OCI-LY7 (cell line): ENCODE results near the gene HEYL. TPM values are rescaled to one million over a fixed set of nuclear protein-coding genes. Genes with fewer than 3 reads are reported as not detected.

ENCODE experiments used
- BruUV-seq: library from RNA; stranded (reverse); fragments of 400-500 nt; replicated peaks from 2 replicates; lab custom pipeline; 2021; lab: Mats Ljungman, UMichigan
- CTCF ChIA-PET: fragments of 300-600 bp; sonication (Branson Sonifier 250); formaldehyde crosslinking; loops from one replicate; lab custom pipeline; 2022; ENCODE audit warnings: antibody characterized with exemption; ENCODE audit not compliant: unreplicated experiment; lab: Charles Lee
- POLR2A ChIA-PET: fragments of 300-600 bp; sonication (Branson Sonifier 250); formaldehyde crosslinking; loops from one replicate; lab custom pipeline; 2022; ENCODE audit warnings: antibody characterized with exemption; lab: Charles Lee
- DNase-seq: peaks from one replicate; pipeline ENCODE4 v3.0.0-alpha.2; 2015; ENCODE audit warnings: low spot score
- H2AFZ ChIP-seq: fragments of 200-600 bp; sonication (generic), shearing (Covaris generic); 2 replicates; pipeline ENCODE4 v1.6.1; 2014; ENCODE audit warnings: mild to moderate bottlenecking, antibody characterized with exemption, low read length, moderate library complexity
- H3K27ac ChIP-seq: fragments of 200-600 bp; sonication (generic); 2 replicates; pipeline ENCODE4 v1.5.1; 2014; ENCODE audit warnings: mixed run types, low read depth, mild to moderate bottlenecking, moderate library complexity, low read length, inconsistent platforms; ENCODE audit not compliant: poor library complexity, severe bottlenecking
- H3K36me3 ChIP-seq: fragments of 200-600 bp; sonication (generic); 2 replicates; pipeline ENCODE4 v1.6.1; 2014; ENCODE audit warnings: mild to moderate bottlenecking, antibody characterized with exemption, low read length, moderate library complexity, mixed read lengths; ENCODE audit not compliant: insufficient read depth
- H3K4me1 ChIP-seq: fragments of 200-600 bp; sonication (generic); 2 replicates; pipeline ENCODE4 v1.5.1; 2014; ENCODE audit warnings: mild to moderate bottlenecking, low read length; ENCODE audit not compliant: insufficient read depth, poor library complexity, severe bottlenecking
- H3K4me2 ChIP-seq: fragments of 200-600 bp; sonication (generic); 2 replicates; pipeline ENCODE4 v1.6.1; 2014; ENCODE audit warnings: mild to moderate bottlenecking, low read length
- H3K4me3 ChIP-seq: fragments of 200-600 bp; sonication (generic); 2 replicates; pipeline ENCODE4 v1.5.1; 2014; ENCODE audit warnings: mild to moderate bottlenecking, low read depth, low read length; ENCODE audit not compliant: poor library complexity, severe bottlenecking
- H3K79me2 ChIP-seq: fragments of 200-600 bp; sonication (generic); 2 replicates; pipeline ENCODE4 v1.6.1; 2016; ENCODE audit warnings: low read depth, mild to moderate bottlenecking, low read length, moderate library complexity, mixed read lengths; ENCODE audit not compliant: insufficient read depth
- H3K9me2 ChIP-seq: fragments of 200-600 bp; sonication (generic); 2 replicates; pipeline ENCODE4 v1.6.1; 2016; ENCODE audit warnings: mild to moderate bottlenecking, low read length, mixed read lengths; ENCODE audit not compliant: insufficient read depth
- H3K9me3 ChIP-seq: fragments of 200-600 bp; sonication (generic); 2 replicates; pipeline ENCODE4 v1.6.1; 2014; ENCODE audit warnings: mild to moderate bottlenecking, mixed run types, low read length, mixed read lengths
- H4K20me1 ChIP-seq: fragments of 200-600 bp; sonication (generic); 2 replicates; pipeline ENCODE4 v1.6.1; 2014; ENCODE audit warnings: mild to moderate bottlenecking, antibody characterized with exemption, low read length, moderate library complexity, mixed read lengths; ENCODE audit not compliant: insufficient read depth
- EZH2phosphoT487 ChIP-seq: fragments of 200-600 bp; sonication (generic); IDR thresholded peaks from 2 replicates; pipeline ENCODE4 v1.6.1; 2018; ENCODE audit warnings: low read depth, borderline replicate concordance, mild to moderate bottlenecking, mixed run types, antibody characterized with exemption, low read length, moderate library complexity, mixed read lengths
- intact Hi-C: fragments of 100-400 bp; cut with micrococcal nuclease; formaldehyde crosslinking; loops from one replicate; pipeline ENCODE4 v1.10.0; 2022; ENCODE audit not compliant: unreplicated experiment
- total RNA-seq, 2 experiments: library from RNA; depleted of rRNA in 1 of 2; stranded (reverse); fragments of >200 nt in 1 of 2; shearing (Covaris generic) in 1 of 2; gene quantifications; 2 replicates each; pipeline ENCODE4 v1.2.3, GENCODE V29; 2014 to 2022
- TF ChIP-seq, protein P1 (sequence below): fragments of 200-600 bp; sonication (generic); conservative IDR thresholded peaks from 2 replicates; pipeline ENCODE4 v1.5.1; 2014; ENCODE audit warnings: mild to moderate bottlenecking, antibody characterized with exemption, low read length, moderate library complexity, mixed read lengths

HEYL gene
- total RNA-seq, 2 experiments from 2014 or later = not detected

DNA sequence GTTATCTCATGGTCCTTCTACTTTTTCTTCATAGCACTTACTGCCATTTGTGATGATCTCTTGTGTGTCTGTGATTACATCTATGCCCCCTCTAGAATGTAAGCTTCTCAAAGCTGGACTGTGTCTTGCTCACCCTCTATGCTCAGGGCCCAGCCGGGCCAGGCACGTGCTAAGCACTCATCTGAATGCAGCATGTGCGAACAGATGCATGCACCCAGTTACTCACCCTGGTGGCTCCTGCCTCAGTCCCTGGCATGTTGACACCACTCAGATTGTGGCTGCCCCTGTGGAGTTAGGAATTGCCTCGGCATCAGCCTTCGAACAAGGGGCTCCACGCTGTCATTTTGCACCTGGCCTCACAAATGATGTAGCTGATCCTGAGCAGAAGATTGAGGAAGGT, 43.3 kb downstream of the HEYL start:
- Histone ChIP-seq H3K27ac (no peak overlapping the region), H3K79me2 (no peaks in the 10 kb centered on the region), H3K4me2 (no peak overlapping the region), H4K20me1 (no peaks in the 10 kb centered on the region), H3K36me3 (no peaks in the 10 kb centered on the region), H3K4me3 (no peak overlapping the region), H2AFZ (no peak overlapping the region), H3K4me1 (no peaks in the 10 kb centered on the region), H3K9me2 (no peaks in the 10 kb centered on the region), H3K9me3 (no peaks in the 10 kb centered on the region)
- intact Hi-C loops = no loop called here
- ChIA-PET CTCF (no interaction called here), POLR2A (interaction anchor here (0.6 kb wide), 1 partner anchor 36 kb away, joined by 3 read pairs; no protein-coding TSS in a partner anchor)
- no peak for DNase-seq
- BruUV-seq = no TSS peak
- TF ChIP-seq, protein P1, sequence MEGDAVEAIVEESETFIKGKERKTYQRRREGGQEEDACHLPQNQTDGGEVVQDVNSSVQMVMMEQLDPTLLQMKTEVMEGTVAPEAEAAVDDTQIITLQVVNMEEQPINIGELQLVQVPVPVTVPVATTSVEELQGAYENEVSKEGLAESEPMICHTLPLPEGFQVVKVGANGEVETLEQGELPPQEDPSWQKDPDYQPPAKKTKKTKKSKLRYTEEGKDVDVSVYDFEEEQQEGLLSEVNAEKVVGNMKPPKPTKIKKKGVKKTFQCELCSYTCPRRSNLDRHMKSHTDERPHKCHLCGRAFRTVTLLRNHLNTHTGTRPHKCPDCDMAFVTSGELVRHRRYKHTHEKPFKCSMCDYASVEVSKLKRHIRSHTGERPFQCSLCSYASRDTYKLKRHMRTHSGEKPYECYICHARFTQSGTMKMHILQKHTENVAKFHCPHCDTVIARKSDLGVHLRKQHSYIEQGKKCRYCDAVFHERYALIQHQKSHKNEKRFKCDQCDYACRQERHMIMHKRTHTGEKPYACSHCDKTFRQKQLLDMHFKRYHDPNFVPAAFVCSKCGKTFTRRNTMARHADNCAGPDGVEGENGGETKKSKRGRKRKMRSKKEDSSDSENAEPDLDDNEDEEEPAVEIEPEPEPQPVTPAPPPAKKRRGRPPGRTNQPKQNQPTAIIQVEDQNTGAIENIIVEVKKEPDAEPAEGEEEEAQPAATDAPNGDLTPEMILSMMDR = no peak
- no peak for TF ChIP-seq EZH2phosphoT487

DNA sequence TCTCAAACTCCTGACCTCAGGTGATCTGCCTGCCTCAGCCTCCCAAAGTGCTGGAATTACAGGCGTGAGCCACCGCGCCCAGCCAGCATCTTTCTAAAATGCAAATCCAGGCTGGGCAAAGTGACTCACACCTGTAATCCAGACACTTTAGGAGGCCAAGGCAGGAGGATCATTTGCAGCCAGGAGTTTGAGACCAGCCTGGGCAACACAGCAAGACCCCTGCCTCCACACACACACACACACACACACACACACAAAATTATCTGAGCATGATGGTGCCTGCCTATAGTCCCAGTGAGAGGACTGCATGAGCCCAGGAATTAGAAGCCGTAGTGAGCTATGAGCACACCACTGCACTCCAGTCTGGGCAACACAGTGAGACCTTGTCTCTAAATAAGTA, 46.1 kb downstream of the HEYL start:
- no peak overlapping the region for H2AFZ ChIP-seq
- BruUV-seq = no TSS peak
- no peak for DNase-seq
- intact Hi-C loops = no loop called here
- CTCF ChIA-PET = no interaction called here
- H3K9me3 ChIP-seq = no peaks in the 10 kb centered on the region
- H3K4me1 ChIP-seq = no peaks in the 10 kb centered on the region
- H3K4me2 ChIP-seq = no peak overlapping the region
- no peak overlapping the region for H3K4me3 ChIP-seq
- H3K79me2 ChIP-seq = no peaks in the 10 kb centered on the region
- POLR2A ChIA-PET = no interaction called here
- H3K36me3 ChIP-seq = no peaks in the 10 kb centered on the region
- TF ChIP-seq, protein P1 = no peak
- no peak for TF ChIP-seq EZH2phosphoT487
- H3K27ac ChIP-seq = no peak overlapping the region
- H3K9me2 ChIP-seq = no peaks in the 10 kb centered on the region
- no peaks in the 10 kb centered on the region for H4K20me1 ChIP-seq

- BruUV-seq = no TSS peak
- Histone ChIP-seq H3K36me3 (no peaks in the 10 kb centered on the region), H3K4me2 (no peak overlapping the region), H3K9me3 (no peaks in the 10 kb centered on the region), H3K4me1 (no peaks in the 10 kb centered on the region), H3K79me2 (no peaks in the 10 kb centered on the region), H3K9me2 (no peaks in the 10 kb centered on the region), H2AFZ (no peak overlapping the region), H3K27ac (no peak overlapping the region), H4K20me1 (no peaks in the 10 kb centered on the region), H3K4me3 (no peak overlapping the region)
- ChIA-PET POLR2A (interaction anchor here (0.6 kb wide), 1 partner anchor 670 kb away, joined by 3 read pairs; no protein-coding TSS in a partner anchor), CTCF (no interaction called here)
- TF ChIP-seq, protein P1 = no peak
- TF ChIP-seq EZH2phosphoT487 = no peak
- no peak for DNase-seq
- intact Hi-C loops = no loop called here
Observed at GRCh38 chr1:39592069-39592468, 47.4 kb downstream of the HEYL start.
